Activated CD8-positive, alpha-beta memory T cell treated with anti-CD3 and anti-CD28 coated beads, Interleukin-2, amount 50 U/mL, for 1 hour (primary cell): ENCODE measurements around the gene HOMER2.

Source experiments
- DNase-seq: peaks from one replicate; pipeline ENCODE4 v3.0.0-alpha.2; 2020; ENCODE audit errors: extremely low read depth

The HOMER2 gene

GRCh38 chr15:82858932-82859331 lies 93.6 kb downstream of the HOMER2 start:
- no peak for DNase-seq

DNA sequence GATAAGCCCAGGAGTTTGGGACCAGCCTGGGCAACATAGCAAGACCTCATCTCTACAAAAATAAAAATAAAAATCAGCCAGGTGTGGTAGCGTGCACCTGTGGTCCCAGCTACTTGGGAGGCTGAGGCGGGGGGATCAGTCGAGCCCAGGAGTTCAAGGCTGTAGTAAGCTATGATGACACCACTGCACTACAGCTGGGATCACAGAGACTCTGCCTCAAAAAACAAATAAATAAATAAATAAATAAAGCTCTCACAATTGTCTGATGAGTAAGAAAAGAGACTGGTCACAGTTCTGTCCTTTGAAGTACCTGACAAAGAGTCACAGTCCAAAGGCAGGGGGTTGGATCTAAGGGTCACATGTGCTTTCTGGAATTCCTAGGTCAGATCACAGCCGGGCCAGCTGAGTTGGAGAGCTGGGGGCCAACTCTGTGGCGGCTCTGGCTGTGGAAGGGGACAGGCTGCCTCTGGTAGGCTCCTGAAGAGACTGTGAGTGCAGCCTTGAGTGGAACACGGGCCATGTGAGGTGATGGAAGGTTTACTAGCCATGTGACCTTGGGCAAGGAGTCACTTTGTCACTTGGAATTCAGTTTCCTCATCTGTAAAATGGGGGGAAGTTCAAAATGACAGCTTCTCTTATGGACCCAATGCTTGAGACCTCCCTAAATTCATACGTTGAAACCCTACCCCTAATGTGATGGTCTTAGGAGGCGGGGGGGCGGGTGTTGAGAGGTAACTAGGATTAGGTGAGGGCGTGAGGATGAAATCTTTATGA lies 95.9 kb downstream of the HOMER2 start:
- no peak for DNase-seq

GRCh38 chr15:82855286-82856100 lies 97.0 kb downstream of the HOMER2 start:
- DNase-seq = no peak

- no peak for DNase-seq
Measured at GRCh38 chr15:82854554-82854953, 98.0 kb downstream of the HOMER2 start.

DNA sequence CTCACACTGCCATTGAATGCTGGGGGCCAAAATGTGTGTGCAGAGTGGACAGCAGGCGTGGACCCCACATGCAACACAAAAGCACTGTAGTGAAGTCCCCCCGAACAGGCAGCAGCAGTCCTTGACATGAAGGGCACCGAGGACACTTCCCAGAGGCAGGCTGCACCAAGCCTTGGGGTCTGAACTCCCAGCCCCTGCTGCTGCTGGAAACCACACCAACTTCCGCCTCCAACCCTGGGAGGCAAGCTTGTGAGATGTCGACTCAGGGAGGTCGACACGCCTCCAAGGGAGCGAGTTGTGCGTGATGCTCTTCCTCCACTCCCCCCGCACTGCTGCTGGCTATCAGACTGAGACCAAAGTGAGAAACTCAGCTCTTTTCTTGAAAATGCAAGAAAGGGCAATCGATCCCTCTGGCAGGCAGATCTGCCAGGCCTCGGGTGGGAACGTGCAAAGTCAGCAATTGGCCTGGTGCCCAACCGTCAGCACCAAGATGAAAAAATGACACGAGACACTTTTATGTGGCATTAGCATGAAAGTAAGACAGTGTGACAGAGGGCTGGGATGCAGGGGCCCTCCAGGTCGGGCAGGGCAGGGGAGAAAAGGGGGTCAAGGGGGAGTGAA lies 99.5 kb downstream of the HOMER2 start:
- no peak for DNase-seq

DNA sequence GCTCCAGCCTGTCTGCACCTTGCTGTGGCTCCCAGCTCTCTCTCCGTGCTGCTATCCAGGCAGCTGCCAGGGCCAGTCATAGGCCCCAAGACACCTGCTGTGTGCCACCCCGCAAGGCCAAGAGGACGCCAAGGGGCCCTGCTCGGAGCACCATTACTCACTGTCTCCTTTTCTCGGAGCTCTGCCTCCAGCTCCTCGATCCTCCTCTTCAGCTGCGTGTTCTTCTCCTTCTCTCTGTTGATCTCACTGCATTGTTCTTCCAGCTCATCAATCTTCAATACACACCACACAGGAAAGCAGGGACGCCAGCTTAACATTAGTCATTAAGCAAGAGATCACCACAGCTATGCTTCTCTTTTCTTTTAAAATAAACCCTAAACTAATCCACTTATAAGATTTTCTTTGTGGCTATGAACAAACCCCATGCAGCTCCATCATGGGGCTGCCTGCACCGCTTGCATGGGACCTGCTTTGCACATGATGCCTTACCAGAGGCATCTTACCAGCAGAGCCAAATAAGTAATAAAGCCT lies 100.5 kb downstream of the HOMER2 start:
- DNase-seq = no peak

DNA sequence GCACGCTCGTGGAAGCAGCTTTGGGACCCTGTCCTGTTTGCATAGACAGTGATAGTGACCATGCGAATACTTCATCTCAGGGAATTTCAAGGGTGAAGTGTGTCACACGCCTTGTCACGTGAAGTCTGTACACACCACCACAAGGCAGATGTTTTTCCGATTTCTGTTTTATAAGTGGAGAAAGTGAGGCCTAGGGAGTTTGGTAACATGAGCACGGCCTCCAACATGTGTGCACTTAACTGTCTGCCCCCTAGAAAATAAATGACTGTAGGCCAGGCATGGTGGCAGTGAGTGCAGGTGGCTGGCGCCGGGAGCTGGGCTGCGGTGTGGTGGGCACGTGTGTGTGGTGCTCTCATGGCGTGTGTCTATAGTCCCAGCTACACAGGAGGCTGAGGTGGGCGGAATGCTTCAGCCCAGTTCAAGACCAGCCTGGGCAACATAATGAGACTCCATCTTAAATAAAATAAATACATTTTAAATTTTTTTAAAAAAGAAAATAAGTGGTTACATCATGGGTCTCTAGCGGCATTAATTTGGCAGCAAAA lies 101.1 kb downstream of the HOMER2 start:
- DNase-seq = no peak

DNA sequence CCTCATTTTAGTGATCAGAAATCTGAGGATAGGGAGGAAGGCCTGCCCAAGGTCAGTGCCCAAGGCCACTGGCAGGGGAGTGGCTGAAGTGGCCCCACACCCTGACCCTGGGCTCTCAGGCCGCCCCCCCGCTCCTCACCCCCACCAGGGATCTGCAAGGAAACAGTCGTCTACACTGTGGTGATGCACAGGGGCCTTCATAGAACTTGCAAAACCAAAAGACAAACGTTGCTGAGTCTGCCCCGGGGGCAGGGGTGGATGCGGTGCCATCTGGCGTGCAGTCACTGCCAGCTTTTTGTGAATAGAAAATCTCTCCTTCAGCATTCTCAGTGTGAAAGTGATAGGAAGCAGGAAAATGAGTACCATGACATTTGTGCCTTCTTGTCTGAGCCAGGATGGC lies 101.8 kb downstream of the HOMER2 start:
- no peak for DNase-seq

DNA sequence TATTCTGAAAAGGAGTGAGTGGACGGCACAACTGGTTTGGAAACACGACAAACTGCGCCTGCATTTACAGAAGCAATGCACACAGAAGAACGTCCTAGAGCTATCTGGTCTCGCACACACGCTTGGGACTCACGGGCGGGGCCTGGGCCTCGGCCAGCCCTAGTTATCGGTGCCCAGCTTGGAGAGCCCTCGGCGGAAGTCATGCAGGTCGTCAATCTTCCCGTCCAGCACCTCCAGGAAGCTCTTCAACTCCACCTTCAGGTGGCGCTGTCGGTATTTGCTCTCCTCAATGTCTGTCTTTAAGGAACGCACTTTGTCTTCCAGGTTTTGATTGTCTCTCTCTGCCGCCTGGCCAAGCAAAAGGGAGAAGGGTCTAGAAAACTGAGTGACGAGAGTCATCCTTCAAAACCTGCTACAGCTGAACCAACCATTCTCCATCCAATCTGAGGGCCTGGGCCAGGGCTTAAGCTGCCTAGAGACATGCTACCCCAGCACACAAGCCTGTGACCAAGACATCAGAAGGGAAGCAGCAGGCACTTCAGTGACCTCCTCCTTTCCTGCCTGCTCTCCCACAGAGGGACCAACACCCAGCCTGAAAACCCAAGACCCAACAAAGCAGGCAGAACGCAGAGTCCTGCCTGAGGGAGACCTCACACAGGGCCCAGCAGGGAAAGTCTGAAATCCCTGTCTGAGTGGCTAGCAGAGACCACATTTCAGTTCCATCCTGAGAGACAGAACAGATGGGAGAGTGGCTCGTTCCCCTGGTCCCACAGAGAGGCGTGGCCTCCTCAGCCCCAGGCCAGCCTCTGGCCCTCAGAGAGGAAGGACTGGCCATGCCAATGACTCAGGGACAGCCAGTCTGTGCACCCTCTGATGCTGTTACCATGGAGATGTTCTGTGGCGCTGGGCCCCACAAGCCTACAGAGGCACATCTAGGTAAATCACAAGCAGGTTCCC lies 102.7 kb downstream of the HOMER2 start:
- no peak for DNase-seq

DNA sequence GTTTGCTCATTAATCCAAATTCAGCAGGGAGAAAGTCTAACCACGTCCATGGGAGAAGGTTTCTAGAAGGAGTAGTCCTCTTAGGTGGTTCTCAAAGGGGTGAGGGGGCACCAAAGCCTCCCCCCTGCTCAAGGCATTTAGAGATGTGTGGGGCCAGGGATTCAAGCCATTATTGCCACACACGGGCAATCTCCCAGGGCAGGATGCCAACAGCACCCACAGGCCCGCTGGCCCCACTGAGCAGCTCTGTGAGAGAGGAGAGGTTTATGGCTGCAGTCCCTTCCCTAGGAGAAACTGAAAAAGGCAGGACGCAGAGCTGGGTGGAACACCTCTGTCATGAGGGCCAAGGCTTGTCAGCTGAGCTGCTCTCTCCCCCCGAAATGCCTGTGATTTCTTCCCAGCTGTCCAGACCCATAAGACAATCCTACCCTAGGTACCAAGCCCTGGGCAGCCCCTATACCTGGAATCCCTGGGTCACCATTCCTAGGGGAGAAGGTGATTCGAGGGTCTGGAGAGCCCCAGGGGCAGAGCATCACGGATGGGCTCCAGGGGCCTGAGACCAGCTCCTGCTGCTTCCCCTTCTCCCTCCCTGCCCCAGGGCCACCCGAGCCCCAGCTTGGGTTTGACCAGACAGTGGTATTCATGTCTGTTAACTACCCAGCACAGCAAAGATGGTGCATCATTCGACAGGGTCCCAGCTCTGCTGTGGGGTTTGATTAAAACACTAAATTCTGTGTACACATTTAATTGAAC lies 104.1 kb downstream of the HOMER2 start:
- DNase-seq = no peak

DNA sequence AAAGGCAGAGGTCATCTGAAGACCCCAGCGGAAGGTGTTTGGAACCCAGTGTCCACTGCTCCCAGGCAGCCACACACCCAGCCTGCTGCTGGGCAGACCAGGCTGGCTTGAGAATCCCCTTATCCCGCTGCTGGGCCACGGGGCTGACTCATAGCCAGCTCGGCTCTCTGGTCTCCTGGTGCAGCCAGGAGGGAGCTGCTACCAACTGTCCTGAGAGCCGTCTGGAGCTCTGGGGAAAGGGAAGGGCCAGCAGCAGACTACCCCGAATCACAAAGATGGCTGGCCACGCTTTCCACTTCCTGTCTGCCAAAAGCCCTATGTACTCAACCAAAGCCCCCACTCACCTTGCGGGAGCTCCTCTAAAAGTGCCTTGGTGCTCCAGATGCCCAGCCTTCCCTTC lies 104.8 kb downstream of the HOMER2 start:
- no peak for DNase-seq

DNA sequence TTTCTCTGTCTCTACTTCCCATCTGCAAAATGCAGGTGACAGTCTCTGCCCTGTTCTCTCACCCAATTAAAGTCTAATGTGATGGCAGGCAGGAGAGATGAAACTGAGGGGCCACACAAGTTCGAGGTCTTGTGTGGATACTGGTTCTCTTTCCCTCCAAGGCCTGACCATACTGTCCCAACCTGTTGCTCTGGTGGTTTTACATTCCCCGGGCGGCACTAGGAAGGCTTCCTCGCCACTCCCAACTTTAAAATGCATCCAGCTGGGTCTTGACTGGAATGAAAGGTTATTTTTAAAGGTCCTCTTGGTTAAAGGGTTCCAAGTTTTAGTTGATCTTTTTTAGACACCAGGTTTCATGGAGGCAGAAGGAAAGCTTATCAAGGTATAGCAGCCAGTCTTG lies 105.9 kb downstream of the HOMER2 start:
- DNase-seq = no peak

DNA sequence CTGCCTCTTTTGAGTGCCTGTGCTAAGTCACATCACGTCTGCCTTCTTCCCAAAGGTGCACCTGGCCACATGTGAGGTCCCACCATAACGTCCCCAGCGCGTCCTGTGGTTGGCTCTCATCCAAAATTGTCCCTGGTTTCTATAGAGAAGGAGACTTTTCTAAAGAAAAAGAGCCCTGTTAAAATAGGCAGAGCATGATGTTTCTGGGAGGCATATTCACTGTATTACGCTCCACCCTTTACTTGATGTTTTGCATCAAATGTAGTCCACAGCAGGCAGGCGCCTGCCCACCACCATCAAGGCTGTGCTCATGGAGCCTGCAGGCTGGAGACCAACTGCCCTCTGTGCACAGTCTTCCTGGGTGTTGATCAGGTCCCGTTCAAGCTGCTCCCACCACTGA lies 106.8 kb downstream of the HOMER2 start:
- no peak for DNase-seq

GRCh38 chr15:82843566-82843965 lies 109.0 kb downstream of the HOMER2 start:
- DNase-seq = no peak

- DNase-seq = no peak
Measured at GRCh38 chr15:82840166-82840565, 112.4 kb downstream of the HOMER2 start.

- no peak for DNase-seq
Measured at GRCh38 chr15:82839136-82839535, 113.4 kb downstream of the HOMER2 start.

DNA sequence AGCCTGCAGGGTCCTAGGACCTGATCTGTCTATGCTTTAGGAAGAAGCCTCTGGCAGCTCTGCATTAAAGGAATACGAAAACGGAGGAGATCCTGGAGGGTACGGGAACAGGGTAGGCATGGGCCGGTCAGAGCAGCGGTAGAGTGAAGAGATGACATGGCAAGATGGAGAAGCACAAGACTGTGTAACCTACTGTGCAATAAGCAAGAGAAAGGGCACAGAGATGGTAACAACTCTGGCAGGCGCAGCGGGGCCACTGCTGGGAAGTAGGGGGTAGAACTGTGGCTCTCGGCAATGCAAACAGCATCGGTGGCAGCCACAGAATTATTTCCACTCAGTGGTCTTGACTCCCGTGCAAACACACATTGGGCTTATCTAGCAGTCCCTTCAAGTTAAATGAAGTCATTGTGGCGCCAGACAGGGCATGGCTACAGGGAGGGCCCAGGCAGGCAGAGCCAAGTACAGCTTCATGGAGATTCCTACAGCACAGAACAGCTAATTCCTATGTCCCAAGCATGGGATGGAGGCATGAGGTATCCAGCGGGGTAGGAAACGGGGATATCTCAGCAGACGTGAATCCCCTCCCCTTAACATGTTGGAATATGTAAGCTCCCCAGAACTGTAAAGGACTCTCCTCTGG lies 114.3 kb downstream of the HOMER2 start:
- no peak for DNase-seq

- DNase-seq = no peak
Measured at GRCh38 chr15:82835391-82835917, 117.1 kb downstream of the HOMER2 start.

DNA sequence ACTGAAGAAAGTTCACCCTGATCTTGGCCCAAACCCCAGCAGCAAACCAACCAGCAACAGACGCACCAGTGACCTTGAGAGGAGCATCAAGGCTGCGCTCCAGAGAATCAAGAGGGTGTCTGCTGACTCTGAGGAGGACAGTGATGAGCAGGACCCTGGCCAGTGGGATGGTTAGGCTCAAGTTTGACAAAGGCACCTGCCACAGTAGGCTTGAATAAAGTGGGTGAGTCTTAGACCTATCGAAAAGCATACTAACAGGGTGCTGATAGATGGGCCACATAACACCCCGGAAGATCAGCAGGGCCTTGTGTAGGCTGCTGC lies 119.2 kb downstream of the HOMER2 start:
- DNase-seq = no peak
